HCT116 (cell line): Measurements from ENCODE around the gene SYT3. TPM values are rescaled to one million over a fixed set of nuclear protein-coding genes. Genes with fewer than 3 reads are reported as not detected.

Source experiments
- ATAC-seq: fragments of 200-7000 bp; cut with Tn5 transposase; 2 replicates; pipeline ENCODE4 v1.9.1; 2020; ENCODE audit warnings: mild to moderate bottlenecking, moderate library complexity
- BruUV-seq: library from RNA; stranded (reverse); fragments of 400-500 nt; replicated peaks from 2 replicates; lab custom pipeline; 2021; lab: Mats Ljungman, UMichigan
- CTCF ChIA-PET: fragments of 300-600 bp; sonication (Branson Sonifier 250); formaldehyde crosslinking; loops from one replicate; lab custom pipeline; 2021; ENCODE audit warnings: antibody characterized with exemption; lab: Charles Lee
- POLR2A ChIA-PET: fragments of 300-600, 350-600 bp; sonication (Branson Sonifier 250); formaldehyde crosslinking; loops from one replicate; lab custom pipeline; 2021; ENCODE audit warnings: antibody characterized with exemption; lab: Charles Lee
- RAD21 ChIA-PET, 2 experiments: fragments of 300-600 bp; sonication (Branson Sonifier 250); formaldehyde crosslinking; loops; one replicate each; lab custom pipeline; 2023; ENCODE audit warnings: low total read pairs in 2 of 2; ENCODE audit not compliant: uncharacterized antibody in 2 of 2, unreplicated experiment in 2 of 2, low non-redundant PET in 1 of 2; lab: Charles Lee
- DNase-seq: peaks from one replicate; pipeline ENCODE4 v3.0.0-alpha.2; 2010; ENCODE audit warnings: low read depth, low spot score
- H2AFZ ChIP-seq: fragments of 200-600 bp; shearing (Covaris generic), sonication (generic); 2 replicates; pipeline ENCODE4 v1.6.1; 2017; ENCODE audit warnings: low read depth, mixed run types, mixed read lengths, antibody characterized with exemption, low read length; ENCODE audit not compliant: poor library complexity, severe bottlenecking
- H3K27ac ChIP-seq: 2 replicates; pipeline ENCODE4 v1.5.1; 2012; ENCODE audit warnings: low read depth, low read length
- H3K27me3 ChIP-seq: fragments of 200-600 bp; sonication (generic); 2 replicates; pipeline ENCODE4 v1.6.1; 2016; ENCODE audit warnings: mixed run types, low read length, mixed read lengths; ENCODE audit not compliant: insufficient read depth
- H3K36me3 ChIP-seq, 2 experiments: fragments of 200-500 bp in 1 of 2; fragments of 200-600 bp in 1 of 2; sonication (Bioruptor generic) in 1 of 2; sonication (generic) in 1 of 2; 2 replicates each; pipeline versions ENCODE4 v1.5.1 to v1.6.1; 2014 to 2016; ENCODE audit warnings: low read length in 2 of 2, inconsistent platforms in 1 of 2, mixed read lengths in 1 of 2, mixed run types in 1 of 2; ENCODE audit not compliant: insufficient read depth in 2 of 2, control insufficient read depth in 1 of 2
- H3K4me1 ChIP-seq, 2 experiments: fragments of 200-600 bp in 1 of 2; sonication (generic) in 1 of 2; 2 replicates each; pipeline versions ENCODE4 v1.5.1 to v1.6.1; 2012 to 2017; ENCODE audit warnings: low read length in 2 of 2, inconsistent platforms in 1 of 2, mild to moderate bottlenecking in 1 of 2, mixed read lengths in 1 of 2, mixed run types in 1 of 2, moderate library complexity in 1 of 2; ENCODE audit not compliant: insufficient read depth in 2 of 2, control insufficient read depth in 1 of 2
- H3K4me2 ChIP-seq: fragments of 200-600 bp; sonication (generic); 2 replicates; pipeline ENCODE4 v1.6.1; 2017; ENCODE audit warnings: mixed run types, low read length, mixed read lengths
- H3K4me3 ChIP-seq, 2 experiments: fragments of 200-600 bp in 1 of 2; sonication (generic) in 1 of 2; replicated peaks in 1 of 2; 2 replicates each; pipeline ENCODE4 v1.5.1; 2011 to 2016; ENCODE audit warnings: low read length in 2 of 2, control low read depth in 1 of 2, low read depth in 1 of 2, mild to moderate bottlenecking in 1 of 2, mixed read lengths in 1 of 2, mixed run types in 1 of 2
- H3K79me2 ChIP-seq: fragments of 200-600 bp; sonication (generic); 2 replicates; pipeline ENCODE4 v1.6.1; 2017; ENCODE audit warnings: mild to moderate bottlenecking, mixed run types, low read length, moderate library complexity, mixed read lengths; ENCODE audit not compliant: insufficient read depth
- H3K9ac ChIP-seq: fragments of 200-600 bp; sonication (generic); 2 replicates; pipeline ENCODE4 v1.6.1; 2016; ENCODE audit warnings: low read length, mixed read lengths
- H3K9me2 ChIP-seq: fragments of 200-600 bp; sonication (generic), shearing (Covaris generic); 2 replicates; pipeline ENCODE4 v1.6.1; 2017; ENCODE audit warnings: mixed run types, mild to moderate bottlenecking, moderate library complexity; ENCODE audit not compliant: insufficient read depth
- H3K9me3 ChIP-seq, 2 experiments: fragments of 200-500 bp in 1 of 2; fragments of 200-600 bp in 1 of 2; sonication (Bioruptor generic) in 1 of 2; sonication (generic) in 1 of 2; 2 replicates each; pipeline ENCODE4 v1.6.1; 2014 to 2017; ENCODE audit warnings: low read length in 2 of 2, mixed read lengths in 2 of 2, inconsistent platforms in 1 of 2, low read depth in 1 of 2, mild to moderate bottlenecking in 1 of 2, mixed run types in 1 of 2, moderate library complexity in 1 of 2; ENCODE audit not compliant: control insufficient read depth in 1 of 2, insufficient read depth in 1 of 2
- H4K20me1 ChIP-seq: fragments of 200-600 bp; sonication (generic), shearing (Covaris generic); 2 replicates; pipeline ENCODE4 v1.6.1; 2017; ENCODE audit warnings: mixed run types, mild to moderate bottlenecking, moderate library complexity; ENCODE audit not compliant: insufficient read depth
- CBX3 ChIP-seq: IDR thresholded peaks from 2 replicates; pipeline ENCODE4 v1.6.1; 2012; ENCODE audit warnings: low read depth
- CEBPB ChIP-seq: IDR thresholded peaks from 2 replicates; pipeline ENCODE4 v1.6.1; 2012; ENCODE audit warnings: low read depth
- ELF1 ChIP-seq: IDR thresholded peaks from 2 replicates; pipeline ENCODE4 v1.6.1; 2012; ENCODE audit warnings: low read depth, borderline replicate concordance
- EZH2 ChIP-seq: fragments of 200-600 bp; sonication (generic); IDR thresholded peaks from 2 replicates; pipeline ENCODE4 v1.6.1; 2017; ENCODE audit warnings: antibody characterized with exemption, mixed run types
- EZH2phosphoT487 ChIP-seq: fragments of 200-600 bp; IDR thresholded peaks from 2 replicates; pipeline ENCODE4 v1.6.1; 2018; ENCODE audit warnings: antibody characterized with exemption, borderline replicate concordance
- FOSL1 ChIP-seq: IDR thresholded peaks from 2 replicates; pipeline ENCODE4 v1.6.1; 2012; ENCODE audit warnings: low read depth
- RAD21 ChIP-seq: IDR thresholded peaks from 2 replicates; pipeline ENCODE4 v1.6.1; 2012; ENCODE audit warnings: low read depth, mild to moderate bottlenecking
- SIN3A ChIP-seq: IDR thresholded peaks from 2 replicates; pipeline ENCODE4 v1.6.1; 2012; ENCODE audit warnings: low read depth
- SP1 ChIP-seq: IDR thresholded peaks from 2 replicates; pipeline ENCODE4 v1.6.1; 2012; ENCODE audit warnings: low read depth
- SRF ChIP-seq: IDR thresholded peaks from 2 replicates; pipeline ENCODE4 v1.6.1; 2012; ENCODE audit warnings: low read depth
- TCF7L2 ChIP-seq: IDR thresholded peaks from 2 replicates; pipeline ENCODE4 v1.7.0; 2011; ENCODE audit warnings: borderline replicate concordance, inconsistent platforms; ENCODE audit not compliant: insufficient read depth, insufficient read length; ENCODE audit errors: extremely low read depth
- YY1 ChIP-seq: IDR thresholded peaks from 2 replicates; pipeline ENCODE4 v1.6.1; 2011; ENCODE audit warnings: low read length, low read depth, moderate library complexity, mild to moderate bottlenecking; ENCODE audit not compliant: insufficient replicate concordance; ENCODE audit errors: extremely low read depth
- ZNF274 ChIP-seq: fragments of 200-500 bp; sonication (Bioruptor generic); IDR thresholded peaks from 2 replicates; pipeline ENCODE4 v1.6.1; 2014; ENCODE audit warnings: mild to moderate bottlenecking, low read depth, low read length, inconsistent platforms
- intact Hi-C: fragments of 100-400 bp; cut with micrococcal nuclease; formaldehyde crosslinking; loops from 2 replicates; pipeline ENCODE4 v1.10.0; 2022
- total RNA-seq: library from RNA; stranded (reverse); gene quantifications from one replicate; pipeline ENCODE4 v1.2.1, GENCODE V29; 2021; ENCODE audit not compliant: unreplicated experiment
- TF ChIP-seq, protein P1 (sequence below): IDR thresholded peaks from 2 replicates; pipeline ENCODE4 v1.6.1; 2012; ENCODE audit warnings: low read depth
- TF ChIP-seq, protein P2 (sequence below): IDR thresholded peaks from 2 replicates; pipeline ENCODE4 v1.6.1; 2012

Gene SYT3
- total RNA-seq, 1 experiment from 2014 or later = 4.6 TPM

DNA sequence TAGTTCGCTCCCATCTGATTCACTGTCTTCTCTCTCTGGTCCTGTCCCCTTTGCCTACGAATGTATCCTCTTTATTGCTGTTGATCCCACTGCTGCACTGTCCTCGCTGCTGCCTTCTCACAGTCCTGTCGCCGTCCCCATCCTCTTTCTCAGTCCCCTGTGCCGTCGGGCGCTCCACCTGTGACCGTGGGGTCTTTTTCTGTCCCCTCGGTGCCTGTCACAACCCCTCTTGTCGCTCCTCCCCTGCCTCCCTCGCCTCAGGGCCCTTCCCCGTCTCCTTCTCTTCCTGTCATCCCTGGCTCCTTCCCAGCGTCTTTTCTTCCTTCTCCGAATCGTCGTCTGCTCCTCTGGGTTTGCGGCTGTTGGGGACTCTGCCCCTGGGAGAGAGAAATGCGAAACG, 32.3 kb downstream of the SYT3 start:
- CTCF ChIA-PET = no interaction called here
- RAD21 ChIA-PET = no interaction called here
- Histone ChIP-seq H3K4me3 (no peak overlapping the region), H4K20me1 (no peaks in the 10 kb centered on the region), H3K9ac (no peak overlapping the region), H3K4me1 (no peaks in the 10 kb centered on the region), H3K79me2 (no peaks in the 10 kb centered on the region), H3K36me3 (no peaks in the 10 kb centered on the region), H2AFZ (no peak overlapping the region), H3K9me3 (no peaks in the 10 kb centered on the region), H3K9me2 (no peaks in the 10 kb centered on the region), H3K27ac (no peak overlapping the region), H3K4me2 (no peak overlapping the region), H3K27me3 (no peaks in the 10 kb centered on the region)
- DNase-seq (no peak), ATAC-seq (no peak)
- intact Hi-C loops = no loop called here
- POLR2A ChIA-PET = no interaction called here
- TF ChIP-seq FOSL1 (no peak), ZNF274 (no peak), CEBPB (no peak), SIN3A (no peak), ELF1 (no peak), EZH2 (no peak), EZH2phosphoT487 (no peak), YY1 (no peak), TCF7L2 (no peak), SP1 (no peak), RAD21 (no peak), CBX3 (no peak), SRF (no peak)
- TF ChIP-seq, protein P1, sequence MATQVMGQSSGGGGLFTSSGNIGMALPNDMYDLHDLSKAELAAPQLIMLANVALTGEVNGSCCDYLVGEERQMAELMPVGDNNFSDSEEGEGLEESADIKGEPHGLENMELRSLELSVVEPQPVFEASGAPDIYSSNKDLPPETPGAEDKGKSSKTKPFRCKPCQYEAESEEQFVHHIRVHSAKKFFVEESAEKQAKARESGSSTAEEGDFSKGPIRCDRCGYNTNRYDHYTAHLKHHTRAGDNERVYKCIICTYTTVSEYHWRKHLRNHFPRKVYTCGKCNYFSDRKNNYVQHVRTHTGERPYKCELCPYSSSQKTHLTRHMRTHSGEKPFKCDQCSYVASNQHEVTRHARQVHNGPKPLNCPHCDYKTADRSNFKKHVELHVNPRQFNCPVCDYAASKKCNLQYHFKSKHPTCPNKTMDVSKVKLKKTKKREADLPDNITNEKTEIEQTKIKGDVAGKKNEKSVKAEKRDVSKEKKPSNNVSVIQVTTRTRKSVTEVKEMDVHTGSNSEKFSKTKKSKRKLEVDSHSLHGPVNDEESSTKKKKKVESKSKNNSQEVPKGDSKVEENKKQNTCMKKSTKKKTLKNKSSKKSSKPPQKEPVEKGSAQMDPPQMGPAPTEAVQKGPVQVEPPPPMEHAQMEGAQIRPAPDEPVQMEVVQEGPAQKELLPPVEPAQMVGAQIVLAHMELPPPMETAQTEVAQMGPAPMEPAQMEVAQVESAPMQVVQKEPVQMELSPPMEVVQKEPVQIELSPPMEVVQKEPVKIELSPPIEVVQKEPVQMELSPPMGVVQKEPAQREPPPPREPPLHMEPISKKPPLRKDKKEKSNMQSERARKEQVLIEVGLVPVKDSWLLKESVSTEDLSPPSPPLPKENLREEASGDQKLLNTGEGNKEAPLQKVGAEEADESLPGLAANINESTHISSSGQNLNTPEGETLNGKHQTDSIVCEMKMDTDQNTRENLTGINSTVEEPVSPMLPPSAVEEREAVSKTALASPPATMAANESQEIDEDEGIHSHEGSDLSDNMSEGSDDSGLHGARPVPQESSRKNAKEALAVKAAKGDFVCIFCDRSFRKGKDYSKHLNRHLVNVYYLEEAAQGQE = no peak
- TF ChIP-seq, protein P2, sequence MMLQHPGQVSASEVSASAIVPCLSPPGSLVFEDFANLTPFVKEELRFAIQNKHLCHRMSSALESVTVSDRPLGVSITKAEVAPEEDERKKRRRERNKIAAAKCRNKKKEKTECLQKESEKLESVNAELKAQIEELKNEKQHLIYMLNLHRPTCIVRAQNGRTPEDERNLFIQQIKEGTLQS = no peak
- BruUV-seq = no TSS peak
